ENCODE data around the gene M1AP.
A peak's percentile ranks its signal among the peaks of the same experiment; 100 is the strongest.

The M1AP gene

DNA sequence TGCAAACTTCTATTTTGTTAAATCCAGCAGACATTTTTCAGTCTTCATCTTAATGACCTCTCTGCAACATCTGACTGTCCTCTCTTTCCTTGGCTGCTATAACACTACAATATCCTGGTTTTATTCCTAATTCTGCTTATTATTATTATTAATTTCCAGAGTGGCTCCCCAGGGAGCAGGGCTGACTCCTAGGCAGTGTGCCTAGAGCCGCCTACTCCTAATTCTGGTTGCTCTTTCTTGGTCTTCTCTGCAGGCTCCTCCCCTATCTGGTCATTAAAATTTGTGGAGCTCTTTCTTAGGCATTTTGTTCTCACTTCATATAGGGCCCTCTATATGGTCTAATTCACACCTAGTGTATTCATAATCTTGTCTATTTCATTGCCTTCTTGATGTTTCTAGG, 105.2 kb downstream of the M1AP start:
- no peak for DNase-seq

DNA sequence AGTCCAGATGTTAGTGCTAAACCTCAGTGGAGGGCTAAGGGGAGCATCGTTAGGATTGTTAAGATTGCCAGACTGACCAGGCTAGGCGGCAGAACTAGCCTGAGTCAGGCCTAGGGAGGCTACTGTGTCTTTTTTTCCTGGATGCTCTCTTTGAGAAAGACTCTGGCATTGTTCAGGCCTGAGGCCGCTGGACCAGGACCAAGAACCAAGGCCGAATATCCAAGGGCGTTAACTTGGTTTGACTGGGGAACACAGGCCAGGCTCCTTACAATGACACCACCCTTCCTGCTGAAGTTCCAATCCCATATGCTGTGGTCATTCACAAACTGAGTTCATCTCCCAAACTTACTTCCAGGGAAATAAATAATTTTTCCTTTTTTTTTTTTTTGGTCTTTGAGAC, 107.8 kb downstream of the M1AP start:
- DNase-seq = no peak

- no peak for DNase-seq
These were observed 109.2 kb downstream of the M1AP start for GRCh38 chr2:74538881-74539339.

- no peak for DNase-seq
These were observed 111.0 kb downstream of the M1AP start for GRCh38 chr2:74537140-74537539.

GRCh38 chr2:74536166-74536950, 111.8 kb downstream of the M1AP start:
- no peak for DNase-seq

GRCh38 chr2:74535440-74535965, 112.6 kb downstream of the M1AP start:
- DNase-seq = no peak

GRCh38 chr2:74534411-74534810, 113.7 kb downstream of the M1AP start:
- no peak for DNase-seq

- DNase-seq = no peak
These were observed 114.7 kb downstream of the M1AP start for GRCh38 chr2:74533464-74533863.

- DNase-seq = peak; percentile 66
These were observed 115.9 kb downstream of the M1AP start for GRCh38 chr2:74532222-74532621.

DNA sequence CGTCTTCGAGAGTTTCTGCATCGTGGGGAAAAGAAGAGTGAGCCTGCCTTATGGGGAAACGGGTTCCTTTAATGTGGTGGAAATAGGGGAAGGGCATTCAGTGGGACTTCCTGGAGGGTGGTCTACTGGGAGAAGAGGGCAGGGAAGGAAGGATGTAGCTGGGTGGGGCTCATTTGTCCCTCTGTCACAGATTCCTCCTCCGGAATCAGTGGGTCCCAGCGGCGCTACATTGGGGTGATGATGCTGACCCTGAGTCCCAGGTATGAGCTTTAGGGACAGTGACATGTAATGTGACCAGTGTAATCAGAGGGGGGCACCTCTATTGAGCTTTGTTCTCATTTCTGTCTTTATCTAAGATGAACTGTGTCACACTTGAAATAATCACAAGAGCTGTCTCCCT, 116.5 kb downstream of the M1AP start:
- no peak for DNase-seq

- DNase-seq = peak; percentile 52
These were observed 117.6 kb downstream of the M1AP start for GRCh38 chr2:74530239-74531187.

DNA sequence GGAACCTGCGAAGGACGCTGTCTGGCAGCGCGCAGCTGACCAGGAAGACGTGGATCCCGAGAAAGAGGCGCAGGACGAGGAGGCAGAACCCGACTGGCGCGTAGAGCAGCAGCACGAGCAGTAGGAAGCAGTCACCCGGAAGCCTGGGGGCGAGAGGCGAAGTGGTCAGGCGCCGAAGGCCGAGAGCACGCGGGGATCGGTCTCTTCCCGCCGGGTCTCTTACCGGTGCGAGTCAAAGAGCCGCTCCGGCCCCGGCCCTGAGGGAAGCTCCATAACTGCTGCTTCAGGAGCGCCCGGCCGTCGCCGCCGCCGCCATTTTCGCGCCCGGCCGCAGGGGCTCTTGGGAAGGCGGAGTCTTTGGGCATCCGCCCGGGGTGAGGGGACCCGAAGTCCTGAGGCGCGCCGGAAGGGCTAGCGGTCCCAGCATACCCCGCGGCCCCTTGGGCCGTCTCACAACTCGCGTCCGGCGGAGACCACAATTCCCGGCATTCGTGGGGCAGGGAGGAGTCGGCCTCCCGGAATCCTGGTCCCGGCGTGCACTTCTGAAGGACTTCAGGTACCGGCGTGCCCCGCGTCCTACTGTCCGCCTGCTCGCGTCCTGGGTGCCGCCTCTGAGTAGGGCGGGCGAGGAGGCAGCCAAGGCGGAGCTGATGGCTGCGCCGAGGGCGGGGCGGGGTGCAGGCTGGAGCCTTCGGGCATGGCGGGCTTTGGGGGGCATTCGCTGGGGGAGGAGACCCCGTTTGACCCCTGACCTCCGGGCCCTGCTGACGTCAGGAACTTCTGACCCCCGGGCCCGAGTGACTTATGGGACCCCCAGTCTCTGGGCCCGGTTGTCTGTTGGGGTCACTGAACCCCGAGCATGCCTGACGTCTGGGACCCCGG, 118.5 kb downstream of the M1AP start, which contains the start of the genes AUP1 and HTRA2:
Gene AUP1, minus strand, starts transcription at position 350 of the 882 bp plus-strand sequence. Its CDS starts 77 bp downstream, at position 273.
Gene HTRA2, plus strand, starts transcription at position 577 of the 882 bp plus-strand sequence. Its CDS starts 74 bp downstream, at position 651.
- peak; percentile 99 for DNase-seq

GRCh38 chr2:74528600-74529356, 119.4 kb downstream of the M1AP start:
- DNase-seq = no peak

GRCh38 chr2:74527741-74528140, 120.4 kb downstream of the M1AP start:
- no peak for DNase-seq

GRCh38 chr2:74526649-74527230, 121.4 kb downstream of the M1AP start:
- DNase-seq = no peak

DNA sequence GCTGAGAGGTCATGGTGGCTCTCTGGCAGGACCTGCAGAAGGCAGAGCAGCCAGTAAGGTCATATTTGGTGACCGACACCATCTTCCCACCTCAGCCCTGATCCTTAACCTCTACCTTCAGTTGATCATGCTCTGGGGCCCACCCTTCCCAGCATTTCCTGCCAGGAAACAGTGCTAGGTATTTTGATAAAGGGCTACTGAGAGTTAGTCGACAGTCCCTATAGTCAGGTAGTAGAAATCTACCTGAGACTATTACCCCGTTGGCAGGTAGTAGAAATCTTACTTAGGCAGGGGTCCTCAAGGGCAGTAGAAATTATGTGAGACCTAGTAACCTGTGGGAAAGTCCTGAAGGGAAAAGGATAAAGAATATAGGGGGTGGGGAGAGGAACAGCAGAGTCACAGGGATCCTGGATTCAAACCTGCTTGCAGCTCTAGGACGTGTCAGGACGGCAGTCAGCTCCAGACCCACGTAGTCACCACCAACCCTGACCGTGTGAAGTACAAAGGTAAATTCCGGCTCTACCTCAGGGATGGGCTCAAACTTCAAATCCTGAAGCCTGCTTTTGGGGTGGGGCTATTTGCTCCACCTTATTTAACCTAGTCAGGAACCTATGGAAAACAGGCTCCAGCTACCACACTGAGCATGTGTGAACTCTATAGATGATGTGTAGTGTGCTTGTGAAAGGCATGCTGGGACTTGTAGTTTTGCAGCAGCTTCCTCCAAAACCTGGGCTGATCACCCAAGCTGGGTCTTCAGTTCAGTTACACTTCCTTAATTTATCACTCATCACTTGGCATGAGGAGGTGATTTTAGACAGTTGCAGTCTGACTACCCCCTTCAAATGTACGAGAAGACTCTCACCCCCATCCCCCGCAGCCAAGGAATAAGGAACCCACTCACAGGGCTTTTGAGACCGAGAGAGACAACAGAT, 122.1 kb downstream of the M1AP start, which contains the start of gene DQX1:
Gene DQX1, minus strand, starts transcription at position 515 of the 932 bp plus-strand sequence. Its CDS starts 502 bp downstream, at position 13.
- DNase-seq = peak; percentile 70

DNA sequence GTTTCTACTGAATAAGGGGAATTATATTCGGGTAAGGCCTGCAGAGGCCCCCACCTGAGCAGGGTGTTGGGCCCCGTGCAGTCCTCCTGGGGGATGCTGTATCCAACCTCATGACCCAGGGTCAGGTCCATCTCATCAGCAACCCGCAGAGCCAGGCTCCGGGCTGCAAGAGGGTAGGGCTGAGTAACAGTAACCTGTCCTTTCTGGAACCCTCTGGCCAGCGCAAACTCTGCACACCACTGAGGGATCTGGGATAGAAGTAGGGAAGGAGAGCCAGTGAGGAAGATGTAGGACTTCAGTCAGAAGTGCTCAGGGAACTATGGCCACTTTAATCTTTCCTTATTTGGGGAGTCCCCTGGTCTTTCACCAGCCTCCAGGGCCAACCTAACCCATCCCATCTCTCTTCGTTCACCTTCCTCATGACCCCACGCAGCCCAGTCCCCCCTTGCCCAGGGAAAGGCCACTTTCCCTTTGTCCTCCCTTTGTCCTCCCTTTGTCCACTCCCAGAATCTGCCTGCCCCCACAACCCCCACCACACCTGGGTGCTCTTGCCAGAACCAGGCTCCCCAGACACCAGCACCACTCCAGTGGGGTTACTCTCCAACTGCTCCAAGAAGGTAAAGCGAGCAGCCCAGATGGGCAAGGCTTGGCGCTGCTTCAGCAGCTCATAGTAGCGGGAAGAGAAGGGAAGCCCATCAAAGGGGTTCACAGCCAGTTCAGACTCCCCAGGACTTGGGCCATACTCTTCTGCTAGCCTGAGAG, 123.0 kb downstream of the M1AP start:
- DNase-seq = no peak

DNA sequence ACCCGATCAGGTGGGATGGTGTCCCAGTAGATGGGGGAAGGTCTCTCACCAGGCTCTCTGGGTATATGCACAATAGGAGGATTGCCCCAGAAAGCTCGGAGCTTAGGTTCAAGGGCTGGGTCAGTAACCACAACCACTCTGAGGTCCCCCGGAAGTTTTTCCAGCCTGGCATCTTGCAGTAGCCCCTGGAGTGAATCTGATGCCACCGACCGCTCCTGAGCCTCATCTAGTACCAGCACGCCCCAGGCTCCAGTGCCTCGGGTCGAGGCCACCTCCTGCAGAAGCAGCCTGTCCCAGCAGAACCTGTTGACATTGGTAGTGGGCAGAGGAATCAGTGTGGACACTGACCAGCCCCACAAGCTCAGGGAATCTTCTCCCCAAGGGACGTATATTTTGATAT, 124.1 kb downstream of the M1AP start:
- DNase-seq = no peak

DNA sequence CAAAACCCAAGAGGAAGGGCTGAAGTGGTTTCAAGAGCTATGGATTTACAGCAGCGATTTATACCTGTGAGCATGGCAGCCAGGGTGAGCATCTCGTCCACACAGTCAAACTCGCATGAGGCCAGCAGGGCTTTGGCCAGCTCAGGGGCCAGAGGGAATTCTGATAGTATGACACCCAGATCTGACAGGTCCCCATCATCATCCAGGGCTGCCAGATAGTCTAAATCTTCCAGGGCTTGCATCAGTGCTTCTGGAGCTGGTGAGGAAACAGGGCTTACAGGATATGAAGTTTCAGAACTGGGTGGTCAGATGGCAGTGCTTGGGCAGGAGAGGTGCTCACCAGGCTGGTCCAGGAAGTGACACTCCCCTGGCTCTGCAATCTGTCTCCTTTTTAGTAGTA, 125.6 kb downstream of the M1AP start:
- DNase-seq = no peak
